GM18519 (cell line): ENCODE measurements around the gene PRICKLE2.
A peak's percentile ranks its signal among the peaks of the same experiment; 100 is the strongest.

Experiments used
- ATAC-seq: cut with Tn5 transposase; IDR thresholded peaks from one replicate; pipeline ENCODE4 v1.9.1; 2021; ENCODE audit warnings: mild to moderate bottlenecking, moderate library complexity; ENCODE audit not compliant: unreplicated experiment, low FRiP score

The PRICKLE2 gene

GRCh38 chr3:64224826-64225610, at the start of gene PRICKLE2:
Gene PRICKLE2 (minus strand): TSS chr3:64225466. CDS start chr3:64198927, 26,539 bp downstream.
- ATAC-seq, result peak; percentile 96

GRCh38 chr3:64272842-64273241, 47.6 kb upstream of the PRICKLE2 start:
- no peak for ATAC-seq

- no peak for ATAC-seq
These were observed 47.0 kb upstream of the PRICKLE2 start for GRCh38 chr3:64272271-64272670.

GRCh38 chr3:64271631-64272030, 46.4 kb upstream of the PRICKLE2 start:
- no peak for ATAC-seq

GRCh38 chr3:64270866-64271260, 45.6 kb upstream of the PRICKLE2 start:
- no peak for ATAC-seq

GRCh38 chr3:64270142-64270865, 45.0 kb upstream of the PRICKLE2 start:
- ATAC-seq, result no peak

- no peak for ATAC-seq
These were observed 43.7 kb upstream of the PRICKLE2 start for GRCh38 chr3:64268926-64269325.

GRCh38 chr3:64267721-64268604, 42.7 kb upstream of the PRICKLE2 start:
- ATAC-seq, result no peak

- no peak for ATAC-seq
These were observed 41.7 kb upstream of the PRICKLE2 start for GRCh38 chr3:64266983-64267382.

- no peak for ATAC-seq
These were observed 41.0 kb upstream of the PRICKLE2 start for GRCh38 chr3:64266065-64266931.

- no peak for ATAC-seq
These were observed 40.4 kb upstream of the PRICKLE2 start for GRCh38 chr3:64265646-64266045.

GRCh38 chr3:64264501-64265109, 39.3 kb upstream of the PRICKLE2 start:
- no peak for ATAC-seq

GRCh38 chr3:64262574-64263114, 37.4 kb upstream of the PRICKLE2 start:
- ATAC-seq, result no peak

- ATAC-seq, result no peak
These were observed 35.2 kb upstream of the PRICKLE2 start for GRCh38 chr3:64260431-64260830.

GRCh38 chr3:64259636-64260035, 34.4 kb upstream of the PRICKLE2 start:
- ATAC-seq, result no peak

- no peak for ATAC-seq
These were observed 32.0 kb upstream of the PRICKLE2 start for GRCh38 chr3:64257100-64257755.

- ATAC-seq, result no peak
These were observed 30.6 kb upstream of the PRICKLE2 start for GRCh38 chr3:64255741-64256340.

GRCh38 chr3:64254443-64254842, 29.2 kb upstream of the PRICKLE2 start:
- no peak for ATAC-seq
